LNCAP (cell line): ENCODE data around the gene LRCOL1.
A peak's percentile ranks its signal among the peaks of the same experiment; 100 is the strongest.

Source experiments
- CTCF ChIP-seq: fragments of 450-650 bp; IDR thresholded peaks from 2 replicates; pipeline ENCODE4 v1.5.1; 2017; ENCODE audit warnings: mild to moderate bottlenecking

The LRCOL1 gene

DNA sequence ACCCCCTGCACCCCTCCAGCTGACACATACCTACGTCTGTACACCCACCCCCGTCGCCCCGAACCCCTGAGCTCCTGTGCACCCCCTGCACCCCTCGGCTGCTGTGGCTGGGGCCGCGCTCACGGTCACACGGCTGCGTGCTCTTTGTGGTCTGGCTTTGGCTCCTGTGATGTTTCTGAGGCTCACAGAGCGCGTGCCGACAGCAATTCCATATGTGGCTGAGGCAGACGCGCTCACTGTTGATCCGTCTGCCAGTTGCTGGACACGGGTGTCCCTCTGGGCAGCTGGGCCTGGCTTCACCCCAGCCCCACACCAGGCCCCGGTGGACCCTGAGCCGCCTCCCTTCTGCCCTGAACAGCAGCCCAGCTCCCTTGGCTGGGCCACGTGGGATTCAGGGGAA is 46.5 kb downstream of the LRCOL1 start:
- TF ChIP-seq CTCF, result no peak

GRCh38 chr12:132562489-132563021 is 47.8 kb downstream of the LRCOL1 start:
- TF ChIP-seq CTCF, result no peak

DNA sequence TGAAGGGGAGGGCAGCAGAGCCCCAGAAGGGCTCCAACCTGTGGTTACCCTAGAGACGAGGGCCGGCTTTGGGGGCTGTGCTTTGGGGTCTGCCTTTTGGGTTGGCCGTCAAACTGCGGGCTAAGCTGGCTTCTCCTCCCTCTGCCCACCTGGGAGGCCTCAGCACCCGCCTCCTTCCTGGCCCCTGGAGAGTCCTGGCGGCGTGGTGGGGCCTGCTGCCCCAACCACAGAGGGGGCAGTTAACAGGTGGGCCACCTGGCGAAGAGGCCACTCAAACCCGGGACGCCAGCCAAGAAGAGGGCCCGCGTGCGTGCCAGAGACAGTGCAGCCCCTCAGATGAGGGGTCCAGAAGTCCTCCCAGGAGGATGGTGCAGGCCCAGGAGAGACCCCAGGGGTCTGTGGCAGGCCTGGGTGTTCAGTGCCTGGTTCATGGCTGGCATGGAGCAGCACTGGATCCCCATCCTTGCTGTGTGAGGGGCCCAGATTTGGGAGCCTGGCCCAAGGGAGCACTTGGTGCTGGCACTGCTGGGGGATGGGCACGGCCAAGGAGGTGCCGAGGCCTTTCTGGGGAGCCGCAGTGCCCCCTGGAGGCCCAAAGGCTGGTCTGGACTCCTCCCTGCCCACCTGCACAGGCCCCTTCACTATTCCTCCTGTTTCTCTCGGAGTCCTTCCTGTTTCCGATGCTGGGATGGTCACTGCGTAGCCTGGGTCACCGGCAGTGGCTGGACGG is 48.8 kb downstream of the LRCOL1 start:
- TF ChIP-seq CTCF, result 0 out of 2 replicates have a peak, but pooled peaks have one; percentile 31

DNA sequence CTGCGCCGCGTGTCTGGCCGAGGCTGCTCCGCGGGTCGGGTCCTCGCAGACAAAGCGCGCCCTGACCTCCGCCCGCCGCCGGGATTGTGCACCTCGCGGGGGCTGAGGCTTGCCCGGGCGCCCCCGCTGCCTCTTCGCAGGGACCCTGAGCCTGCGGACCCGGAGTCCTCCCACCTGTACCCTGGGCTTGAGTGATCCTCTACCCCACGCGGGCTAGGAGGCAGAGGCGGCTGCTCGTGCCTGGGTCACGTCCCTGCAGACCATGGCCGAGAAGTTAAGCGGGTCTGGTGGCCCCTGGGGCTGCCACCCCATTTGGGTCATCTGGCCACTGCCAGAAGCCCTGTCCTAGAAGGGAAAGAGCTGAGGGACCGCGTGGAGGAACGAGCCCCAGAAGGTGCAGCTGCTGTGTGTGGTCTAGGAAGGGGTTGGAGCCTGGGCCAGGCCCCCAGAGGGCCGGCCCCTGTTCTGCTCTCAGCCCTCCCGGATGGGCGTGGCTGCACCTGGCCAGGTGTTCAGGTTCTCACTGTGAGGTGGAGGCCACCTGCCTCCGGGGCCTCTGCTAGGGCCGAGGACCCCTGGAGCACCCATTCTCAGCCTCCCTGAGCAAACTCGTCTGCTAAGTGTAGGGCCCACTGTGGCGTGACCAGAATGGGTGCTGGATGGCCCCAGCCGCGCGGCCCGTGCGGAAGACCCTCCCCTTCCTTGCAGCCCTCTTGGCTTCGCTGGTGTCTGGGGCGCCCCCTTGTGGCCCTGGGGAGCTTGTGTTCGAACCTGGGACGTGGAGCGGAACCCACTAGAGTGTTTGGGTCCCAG is 49.6 kb downstream of the LRCOL1 start:
- TF ChIP-seq CTCF, result peak; percentile 97

- no peak for TF ChIP-seq CTCF
These were observed 50.1 kb downstream of the LRCOL1 start for GRCh38 chr12:132560364-132560613.

- no peak for TF ChIP-seq CTCF
These were observed 50.6 kb downstream of the LRCOL1 start for GRCh38 chr12:132559652-132560363.

- no peak for TF ChIP-seq CTCF
These were observed 51.3 kb downstream of the LRCOL1 start for GRCh38 chr12:132558861-132559623.
